Endothelial cell of umbilical vein (primary cell): ENCODE measurements around the gene ORC5. TPM values are rescaled to one million over a fixed set of nuclear protein-coding genes. Genes with fewer than 3 reads are reported as not detected.

Experiments
- BruUV-seq: library from RNA; stranded (reverse); fragments of 400-500 nt; replicated peaks from 2 replicates; lab custom pipeline; 2021; lab: Mats Ljungman, UMichigan
- CTCF ChIA-PET: fragments of 300-600, 350-600 bp; sonication (Branson Sonifier 250); formaldehyde crosslinking; loops from one replicate; lab custom pipeline; 2021; ENCODE audit warnings: antibody characterized with exemption, inconsistent platforms; lab: Charles Lee
- POLR2A ChIA-PET: fragments of 300-600, 350-600 bp; sonication (Branson Sonifier 250); formaldehyde crosslinking; loops from one replicate; lab custom pipeline; 2021; ENCODE audit warnings: antibody characterized with exemption, inconsistent platforms; lab: Charles Lee
- DNase-seq: peaks from one replicate; pipeline ENCODE4 v3.0.0-alpha.2; 2011; ENCODE audit warnings: low read depth, low spot score
- FAIRE-seq: peaks from 2 replicates; lab custom pipeline; 2011; peaks lifted over from hg19 to GRCh38; lab: Jason Lieb, UNC
- H2AFZ ChIP-seq: 2 replicates; pipeline ENCODE4 v1.6.0; 2012; ENCODE audit warnings: low read depth, low read length, control low read depth, inconsistent platforms
- H3K27ac ChIP-seq: 2 replicates; pipeline ENCODE4 v1.5.1; 2011; ENCODE audit warnings: low read depth, mild to moderate bottlenecking, control low read depth, low read length, moderate library complexity; ENCODE audit not compliant: insufficient read depth
- H3K27me3 ChIP-seq, 2 experiments: 2 replicates each; pipeline versions ENCODE4 v1.6.0 to v1.6.1; 2011; ENCODE audit warnings: low read length in 2 of 2, mixed read lengths in 1 of 2; ENCODE audit not compliant: control insufficient read depth in 2 of 2, insufficient read depth in 2 of 2
- H3K36me3 ChIP-seq, 2 experiments: 2 replicates in 1 of 2; 3 replicates in 1 of 2; pipeline ENCODE4 v1.5.1; 2011; ENCODE audit warnings: low read length in 2 of 2, mild to moderate bottlenecking in 1 of 2, moderate library complexity in 1 of 2; ENCODE audit not compliant: control insufficient read depth in 2 of 2, insufficient read depth in 2 of 2; ENCODE audit errors: extremely low read depth in 1 of 2
- H3K4me1 ChIP-seq: 3 replicates; pipeline ENCODE4 v1.5.1; 2011; ENCODE audit warnings: mild to moderate bottlenecking, low read length; ENCODE audit not compliant: control insufficient read depth, insufficient read depth; ENCODE audit errors: extremely low read depth
- H3K4me2 ChIP-seq: 2 replicates; pipeline ENCODE4 v1.6.1; 2011; ENCODE audit warnings: low read length, control low read depth, mixed read lengths; ENCODE audit not compliant: insufficient read depth
- H3K4me3 ChIP-seq, 3 experiments: fragments of 200-600 bp in 1 of 3; sonication (generic), shearing (Covaris generic) in 1 of 3; replicated peaks in 1 of 3; 2 replicates each; pipeline ENCODE4 v1.5.1; 2011 to 2016; ENCODE audit warnings: control low read depth in 3 of 3, low read length in 3 of 3, mild to moderate bottlenecking in 2 of 3, inconsistent platforms in 1 of 3, low read depth in 1 of 3, moderate library complexity in 1 of 3; ENCODE audit not compliant: insufficient read depth in 1 of 3
- H3K79me2 ChIP-seq: 2 replicates; pipeline ENCODE4 v1.6.0; 2012; ENCODE audit warnings: low read length, inconsistent platforms; ENCODE audit not compliant: control insufficient read depth, insufficient read depth
- H3K9ac ChIP-seq: replicated peaks from 2 replicates; pipeline ENCODE3; 2011; ENCODE audit warnings: low read length, control low read depth; ENCODE audit not compliant: insufficient read depth; ENCODE audit errors: extremely low read depth
- H3K9me1 ChIP-seq: replicated peaks from 3 replicates; pipeline ENCODE4 v1.6.0; 2011; ENCODE audit warnings: mild to moderate bottlenecking, low read length; ENCODE audit not compliant: control insufficient read depth, insufficient read depth; ENCODE audit errors: extremely low read depth
- H3K9me3 ChIP-seq: replicated peaks from 2 replicates; pipeline ENCODE4 v1.5.1; 2012; ENCODE audit warnings: low read length, inconsistent platforms; ENCODE audit not compliant: control insufficient read depth, insufficient read depth
- H4K20me1 ChIP-seq: replicated peaks from 2 replicates; pipeline ENCODE3; 2011; ENCODE audit warnings: mild to moderate bottlenecking, low read length; ENCODE audit not compliant: control insufficient read depth, insufficient read depth; ENCODE audit errors: extremely low read depth
- EZH2 ChIP-seq: IDR thresholded peaks from 2 replicates; pipeline ENCODE4 v1.6.1; 2012; ENCODE audit warnings: borderline replicate concordance, low read depth, mild to moderate bottlenecking, moderate library complexity, low read length, inconsistent platforms; ENCODE audit not compliant: severe bottlenecking
- FOS ChIP-seq: IDR thresholded peaks from 2 replicates; pipeline ENCODE4 v1.6.1; 2011; ENCODE audit warnings: mild to moderate bottlenecking, low read length, moderate library complexity, borderline replicate concordance; ENCODE audit not compliant: insufficient read depth
- GATA2 ChIP-seq: IDR thresholded peaks from 2 replicates; pipeline ENCODE4 v1.7.0; 2011; ENCODE audit warnings: low read depth, mild to moderate bottlenecking, moderate library complexity, mixed read lengths, low read length; ENCODE audit not compliant: insufficient read length, insufficient read depth
- JUN ChIP-seq: IDR thresholded peaks from 2 replicates; pipeline ENCODE4 v1.6.1; 2011; ENCODE audit warnings: borderline replicate concordance, low read depth; ENCODE audit not compliant: insufficient read length, insufficient read depth
- MYC ChIP-seq: IDR thresholded peaks from one replicate; pipeline ENCODE4 v1.6.1; 2011; ENCODE audit warnings: mild to moderate bottlenecking, low read depth, low read length
- POLR2A ChIP-seq: IDR thresholded peaks from 2 replicates; pipeline ENCODE4 v1.6.1; 2012; ENCODE audit warnings: low read depth, mild to moderate bottlenecking, control low read depth, low read length
- POLR2AphosphoS5 ChIP-seq: IDR thresholded peaks from 2 replicates; pipeline ENCODE4 v1.6.1; 2012; ENCODE audit warnings: low read depth, mild to moderate bottlenecking, control low read depth, low read length, moderate library complexity; ENCODE audit not compliant: insufficient read depth
- dilution Hi-C: fragments of 300-500 bp; cut with MboI; formaldehyde crosslinking; loops from one replicate; pipeline ENCODE4 v1.15.0; 2019; ENCODE audit warnings: low sequenced_read_pairs; ENCODE audit not compliant: extremely low pct_ligation_motif_present
- intact Hi-C: fragments of 100-400 bp; cut with micrococcal nuclease; formaldehyde crosslinking; loops from one replicate; pipeline ENCODE4 v1.10.0; 2022
- polyA plus RNA-seq, 4 experiments: library from polyadenylated mRNA; depleted of rRNA in 3 of 4; stranded (reverse) in 3 of 4; unstranded in 1 of 4; fragments of >200 nt; gene quantifications; 2 replicates each; pipeline versions ENCODE4 v1.2.1 to v1.2.3, GENCODE V29; 2011 to 2012; ENCODE audit warnings: missing spikeins in 1 of 4
- total RNA-seq: library from RNA; stranded (reverse); gene quantifications from 2 replicates; pipeline ENCODE4 v1.2.3, GENCODE V29; 2021
- TF ChIP-seq, protein P1 (sequence below), 2 donors: IDR thresholded peaks; 1 replicate in 1 of 2; 2 replicates in 1 of 2; pipeline ENCODE4 v1.5.1; 2011; ENCODE audit warnings: low read length in 2 of 2, mild to moderate bottlenecking in 2 of 2, moderate library complexity in 2 of 2, control low read depth in 1 of 2, inconsistent platforms in 1 of 2, low read depth in 1 of 2; ENCODE audit not compliant: insufficient read depth in 1 of 2; ENCODE audit errors: extremely low read depth in 1 of 2
- TF ChIP-seq, protein P2 (sequence below): IDR thresholded peaks from 2 replicates; pipeline ENCODE4 v1.6.1; 2011; ENCODE audit not compliant: insufficient read depth, insufficient read length

The ORC5 gene
- total and polyA plus RNA-seq, 2 donors (not counting 3 experiments of a cell fraction or from before 2014, with no cell fraction given) = 7.9 to 21.1 TPM

GRCh38 chr7:104136561-104136960 lies 71.3 kb downstream of the ORC5 start:
- no peaks in the 10 kb centered on the region for H4K20me1 ChIP-seq
- H3K9me1 ChIP-seq = no peaks in the 10 kb centered on the region
- no peak for DNase-seq
- no peaks in the 10 kb centered on the region for H3K79me2 ChIP-seq
- H3K27me3 ChIP-seq = no peaks in the 10 kb centered on the region
- ChIA-PET POLR2A (no interaction called here), CTCF (interaction anchor here (2.6 kb wide), 1 partner anchor 10 kb away, joined by 6 read pairs; no protein-coding TSS in a partner anchor)
- intact Hi-C loops (no loop called here), dilution Hi-C loops (no loop called here)
- H3K36me3 ChIP-seq = peaks cover 2 to 3% of the 10 kb centered on the region in 2 experiments
- H3K27ac ChIP-seq = no peak overlapping the region
- no peak overlapping the region for H2AFZ ChIP-seq
- H3K4me1 ChIP-seq = no peaks in the 10 kb centered on the region
- no peak overlapping the region for H3K4me3 ChIP-seq
- no peak overlapping the region for H3K9ac ChIP-seq
- no TSS peak for BruUV-seq
- no peak for FAIRE-seq
- no peak overlapping the region for H3K4me2 ChIP-seq
- TF ChIP-seq, protein P1, sequence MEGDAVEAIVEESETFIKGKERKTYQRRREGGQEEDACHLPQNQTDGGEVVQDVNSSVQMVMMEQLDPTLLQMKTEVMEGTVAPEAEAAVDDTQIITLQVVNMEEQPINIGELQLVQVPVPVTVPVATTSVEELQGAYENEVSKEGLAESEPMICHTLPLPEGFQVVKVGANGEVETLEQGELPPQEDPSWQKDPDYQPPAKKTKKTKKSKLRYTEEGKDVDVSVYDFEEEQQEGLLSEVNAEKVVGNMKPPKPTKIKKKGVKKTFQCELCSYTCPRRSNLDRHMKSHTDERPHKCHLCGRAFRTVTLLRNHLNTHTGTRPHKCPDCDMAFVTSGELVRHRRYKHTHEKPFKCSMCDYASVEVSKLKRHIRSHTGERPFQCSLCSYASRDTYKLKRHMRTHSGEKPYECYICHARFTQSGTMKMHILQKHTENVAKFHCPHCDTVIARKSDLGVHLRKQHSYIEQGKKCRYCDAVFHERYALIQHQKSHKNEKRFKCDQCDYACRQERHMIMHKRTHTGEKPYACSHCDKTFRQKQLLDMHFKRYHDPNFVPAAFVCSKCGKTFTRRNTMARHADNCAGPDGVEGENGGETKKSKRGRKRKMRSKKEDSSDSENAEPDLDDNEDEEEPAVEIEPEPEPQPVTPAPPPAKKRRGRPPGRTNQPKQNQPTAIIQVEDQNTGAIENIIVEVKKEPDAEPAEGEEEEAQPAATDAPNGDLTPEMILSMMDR (IDR thresholded peaks at IDR 0.05; ENCODE audit: extremely low read depth in 1 of 2, insufficient read depth in 1 of 2, low read depth in 1 of 2, low read length in 2 of 2) = no peak
- TF ChIP-seq POLR2A (no peak), EZH2 (no peak), POLR2AphosphoS5 (no peak), MYC (no peak), JUN (no peak), FOS (no peak), GATA2 (no peak)
- TF ChIP-seq, protein P2, sequence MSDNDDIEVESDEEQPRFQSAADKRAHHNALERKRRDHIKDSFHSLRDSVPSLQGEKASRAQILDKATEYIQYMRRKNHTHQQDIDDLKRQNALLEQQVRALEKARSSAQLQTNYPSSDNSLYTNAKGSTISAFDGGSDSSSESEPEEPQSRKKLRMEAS = no peak
- H3K9me3 ChIP-seq = no peaks in the 10 kb centered on the region
